Sigmoid colon (tissue), 7 donors: ENCODE data around the gene AXL. TPM values are rescaled to one million over a fixed set of nuclear protein-coding genes. Genes with fewer than 3 reads are reported as not detected.

ENCODE experiments used
- DNase-seq: peaks from one replicate; pipeline ENCODE4 v3.0.0-alpha.2; 2019
- H3K27ac ChIP-seq, 4 donors: fragments of 200-600 bp; sonication (generic); one replicate each; pipeline ENCODE4 v1.5.1; 2016 to 2019; ENCODE audit warnings: mild to moderate bottlenecking in 1 of 4
- H3K27me3 ChIP-seq, 3 donors: fragments of 200-600 bp; sonication (generic); one replicate each; pipeline ENCODE4 v1.5.1; 2019; ENCODE audit warnings: mild to moderate bottlenecking in 1 of 3
- H3K36me3 ChIP-seq, 4 donors: fragments of 200-600 bp; sonication (generic); one replicate each; pipeline ENCODE4 v1.5.1; 2016 to 2019
- H3K4me1 ChIP-seq, 4 donors: fragments of 200-600 bp; sonication (generic); one replicate each; pipeline ENCODE4 v1.5.1; 2017 to 2019
- H3K4me3 ChIP-seq, 4 donors: fragments of 200-600 bp; sonication (generic); one replicate each; pipeline ENCODE4 v1.5.1; 2017 to 2019; ENCODE audit warnings: mild to moderate bottlenecking in 2 of 4, moderate library complexity in 1 of 4
- H3K9me3 ChIP-seq, 4 donors: fragments of 200-600 bp in 3 of 4; sonication (generic) in 3 of 4; one replicate each; pipeline versions ENCODE4 v1.5.1 to v1.6.1; 2013 to 2019
- EP300 ChIP-seq, 4 donors: sonication (generic); formaldehyde crosslinking; IDR thresholded peaks; one replicate each; pipeline ENCODE4 v1.6.1; 2017; ENCODE audit warnings: antibody characterized with exemption in 4 of 4
- POLR2A ChIP-seq, 2 donors: fragments of 450-650 bp; IDR thresholded peaks; one replicate each; pipeline ENCODE4 v1.6.1; 2016; ENCODE audit warnings: antibody characterized with exemption in 2 of 2, mild to moderate bottlenecking in 2 of 2, moderate library complexity in 2 of 2
- POLR2AphosphoS5 ChIP-seq, 4 donors: sonication (generic); formaldehyde crosslinking; IDR thresholded peaks; one replicate each; pipeline ENCODE4 v1.6.1; 2017; ENCODE audit warnings: antibody characterized with exemption in 4 of 4
- WGBS, 2 donors: extraction: QIAGEN DNeasy Blood & Tissue Kit; methylation state at CpG; one replicate each; pipeline ENCODE4 v1.1.7; 2013; 5-methylcytosine and 5-hydroxymethylcytosine counted together
- intact Hi-C: fragments of 100-400 bp; cut with DNase I; formaldehyde crosslinking; loops from one replicate; pipeline ENCODE4 v1.15.1; 2023
- polyA plus RNA-seq, 3 donors: library from polyadenylated mRNA; stranded (reverse); fragments of 200-250 nt; gene quantifications; one replicate each; pipeline ENCODE4 v1.2.3, GENCODE V29; 2013
- total RNA-seq, 4 donors: library from RNA; depleted of rRNA; stranded (reverse); fragments of >200 nt; gene quantifications; one replicate each; pipeline ENCODE4 v1.1.0, GENCODE V29; 2016
- TF ChIP-seq, protein P1 (sequence below), 4 experiments: fragments of 450-650 bp in 3 of 4; fragments of 200-600 bp in 1 of 4; IDR thresholded peaks; one replicate each; pipeline ENCODE4 v1.5.1; 2016 to 2019; ENCODE audit warnings: antibody characterized with exemption in 4 of 4, mild to moderate bottlenecking in 3 of 4, moderate library complexity in 2 of 4
- donor health status: healthy with polysubstance abuse.
- donor health status: Bipolar disorder and iron deficiency.
- donor health status: healthy.

The AXL gene
- total and polyA plus RNA-seq, 7 donors, result 5.4 to 108 (median 85.9) TPM

DNA sequence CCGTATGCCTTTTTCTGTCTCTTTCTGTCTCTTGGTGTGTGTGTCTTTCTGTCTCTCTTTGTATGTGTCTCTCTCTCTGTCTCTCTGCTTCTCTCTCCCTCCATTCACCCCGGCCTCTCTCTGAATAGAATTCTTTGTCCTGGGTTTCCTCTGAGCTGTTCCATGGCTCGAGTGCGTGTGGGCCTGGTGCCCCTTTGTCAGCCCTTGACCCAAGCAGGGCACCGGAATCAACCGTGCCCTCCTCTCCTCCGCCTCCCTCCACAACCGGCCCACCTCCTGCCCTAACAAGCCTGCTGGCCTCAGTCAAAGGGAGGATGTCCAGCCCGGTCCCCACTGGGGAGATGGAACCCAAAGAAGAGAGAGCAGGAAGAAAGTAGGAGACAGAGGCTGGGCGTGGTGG is 3.2 kb downstream of the AXL start:
- H3K27me3 ChIP-seq, result no peaks in the 10 kb centered on the region
- H3K36me3 ChIP-seq, result peaks cover 0 to 15% (median 4%) of the 10 kb centered on the region in 4 donors
- H3K4me1 ChIP-seq, result peaks cover 0 to 71% (median 63%) of the 10 kb centered on the region in 4 donors
- intact Hi-C loops, result no loop called here
- WGBS, 2 donors, result 75 to 86% methylated on average over 10 of the region's 10 CpGs
- peak overlapping the region; percentile 91 to 98 (median 94) for H3K27ac ChIP-seq
- no peak for DNase-seq
- H3K4me3 ChIP-seq, result no peak overlapping the region
- no peak for TF ChIP-seq POLR2A (IDR thresholded peaks at IDR 0.05)
- TF ChIP-seq, protein P1, sequence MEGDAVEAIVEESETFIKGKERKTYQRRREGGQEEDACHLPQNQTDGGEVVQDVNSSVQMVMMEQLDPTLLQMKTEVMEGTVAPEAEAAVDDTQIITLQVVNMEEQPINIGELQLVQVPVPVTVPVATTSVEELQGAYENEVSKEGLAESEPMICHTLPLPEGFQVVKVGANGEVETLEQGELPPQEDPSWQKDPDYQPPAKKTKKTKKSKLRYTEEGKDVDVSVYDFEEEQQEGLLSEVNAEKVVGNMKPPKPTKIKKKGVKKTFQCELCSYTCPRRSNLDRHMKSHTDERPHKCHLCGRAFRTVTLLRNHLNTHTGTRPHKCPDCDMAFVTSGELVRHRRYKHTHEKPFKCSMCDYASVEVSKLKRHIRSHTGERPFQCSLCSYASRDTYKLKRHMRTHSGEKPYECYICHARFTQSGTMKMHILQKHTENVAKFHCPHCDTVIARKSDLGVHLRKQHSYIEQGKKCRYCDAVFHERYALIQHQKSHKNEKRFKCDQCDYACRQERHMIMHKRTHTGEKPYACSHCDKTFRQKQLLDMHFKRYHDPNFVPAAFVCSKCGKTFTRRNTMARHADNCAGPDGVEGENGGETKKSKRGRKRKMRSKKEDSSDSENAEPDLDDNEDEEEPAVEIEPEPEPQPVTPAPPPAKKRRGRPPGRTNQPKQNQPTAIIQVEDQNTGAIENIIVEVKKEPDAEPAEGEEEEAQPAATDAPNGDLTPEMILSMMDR (IDR thresholded peaks at IDR 0.05), result no peak
- TF ChIP-seq POLR2AphosphoS5 (IDR thresholded peaks at IDR 0.05), result no peak
- TF ChIP-seq EP300 (IDR thresholded peaks at IDR 0.05), result no peak
- no peaks in the 10 kb centered on the region for H3K9me3 ChIP-seq

DNA sequence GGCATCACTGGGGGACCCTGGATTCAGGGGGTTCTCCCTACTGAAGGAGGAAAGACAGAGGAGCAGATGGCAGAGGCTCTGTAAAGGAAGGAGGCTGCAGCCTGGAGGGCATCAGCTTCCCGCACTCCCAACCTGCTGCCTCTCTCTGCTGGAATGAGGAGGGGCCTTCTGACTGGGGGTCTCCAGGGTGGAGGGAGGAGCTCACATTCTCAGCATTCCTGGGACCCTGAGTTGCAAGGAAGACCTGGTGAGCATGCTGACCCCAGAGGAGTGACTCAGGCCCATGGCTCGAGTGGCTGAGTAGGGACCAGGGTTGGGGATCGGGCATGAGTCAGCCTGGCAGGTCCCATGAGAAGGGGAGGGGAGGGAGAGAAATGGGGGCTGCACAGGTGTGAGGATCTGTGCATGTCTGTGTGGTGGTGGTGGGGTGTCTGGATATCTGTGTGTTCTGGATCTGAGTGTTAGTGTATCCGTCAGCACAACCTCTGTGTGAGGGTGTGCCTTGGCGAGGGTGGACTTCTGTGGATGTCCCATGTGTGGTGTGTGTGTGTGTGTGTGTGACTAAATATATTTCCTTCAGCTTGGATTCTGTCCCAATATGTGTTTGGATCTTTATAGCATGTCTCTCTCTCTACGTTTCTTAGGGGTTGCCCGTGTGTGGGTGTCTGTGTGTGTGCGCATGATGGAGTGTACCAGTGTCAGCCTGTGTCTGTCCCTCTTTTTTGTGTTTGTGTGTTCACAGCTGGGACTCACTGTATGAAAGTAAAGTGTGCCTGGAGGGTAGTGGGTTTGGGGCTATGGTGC is 4.6 kb downstream of the AXL start:
- peaks cover 0 to 15% (median 4%) of the 10 kb centered on the region in 4 donors for H3K36me3 ChIP-seq
- intact Hi-C loops, result no loop called here
- WGBS, 2 donors, result 67 to 70% methylated on average over 8 of the region's 8 CpGs
- H3K27ac ChIP-seq, result peak overlapping the region; percentile 92 to 98 (median 96)
- peaks cover 0 to 69% (median 55%) of the 10 kb centered on the region in 4 donors for H3K4me1 ChIP-seq
- peak; percentile 72 for DNase-seq
- H3K4me3 ChIP-seq, result peak overlapping the region in 1 of 4 donors; percentile 1
- H3K27me3 ChIP-seq, result no peaks in the 10 kb centered on the region
- H3K9me3 ChIP-seq, result no peaks in the 10 kb centered on the region
- TF ChIP-seq POLR2A (IDR thresholded peaks at IDR 0.05) (no peak), POLR2AphosphoS5 (IDR thresholded peaks at IDR 0.05) (peak in 1 of 4 donors; percentile 42)

DNA sequence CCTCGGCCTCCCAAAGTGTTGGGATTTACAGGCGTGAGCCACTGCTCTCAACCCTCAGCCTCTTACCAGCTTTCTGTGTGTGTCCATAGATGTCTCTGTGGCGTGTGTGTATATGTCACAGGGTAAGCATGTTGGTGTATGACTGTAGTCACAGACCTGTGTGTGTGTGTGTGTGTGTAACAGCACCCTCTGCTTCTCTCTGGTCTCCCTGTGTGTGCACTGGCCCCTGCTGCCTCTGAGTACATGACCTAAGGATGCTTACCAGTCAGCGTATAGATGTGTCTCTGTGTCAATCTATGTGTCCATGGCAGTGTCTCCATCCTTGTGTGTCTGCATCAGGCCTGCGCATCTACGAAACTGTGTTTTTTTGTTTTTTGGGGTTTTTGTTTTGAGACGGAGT is 5.6 kb downstream of the AXL start:
- no peaks in the 10 kb centered on the region for H3K9me3 ChIP-seq
- TF ChIP-seq POLR2A (IDR thresholded peaks at IDR 0.05), result no peak
- no peak for TF ChIP-seq EP300 (IDR thresholded peaks at IDR 0.05)
- TF ChIP-seq POLR2AphosphoS5 (IDR thresholded peaks at IDR 0.05), result no peak
- TF ChIP-seq, protein P1 (IDR thresholded peaks at IDR 0.05), result no peak
- intact Hi-C loops, result no loop called here
- H3K27ac ChIP-seq, result peak overlapping the region; percentile 92 to 98 (median 96)
- DNase-seq, result no peak
- H3K4me1 ChIP-seq, result peaks cover 0 to 73% (median 59%) of the 10 kb centered on the region in 4 donors
- H3K27me3 ChIP-seq, result no peaks in the 10 kb centered on the region
- no peak overlapping the region for H3K4me3 ChIP-seq
- WGBS, 2 donors, result 91 to 92% methylated on average over 7 of the region's 7 CpGs
- H3K36me3 ChIP-seq, result peaks cover 0 to 15% (median 4%) of the 10 kb centered on the region in 4 donors

DNA sequence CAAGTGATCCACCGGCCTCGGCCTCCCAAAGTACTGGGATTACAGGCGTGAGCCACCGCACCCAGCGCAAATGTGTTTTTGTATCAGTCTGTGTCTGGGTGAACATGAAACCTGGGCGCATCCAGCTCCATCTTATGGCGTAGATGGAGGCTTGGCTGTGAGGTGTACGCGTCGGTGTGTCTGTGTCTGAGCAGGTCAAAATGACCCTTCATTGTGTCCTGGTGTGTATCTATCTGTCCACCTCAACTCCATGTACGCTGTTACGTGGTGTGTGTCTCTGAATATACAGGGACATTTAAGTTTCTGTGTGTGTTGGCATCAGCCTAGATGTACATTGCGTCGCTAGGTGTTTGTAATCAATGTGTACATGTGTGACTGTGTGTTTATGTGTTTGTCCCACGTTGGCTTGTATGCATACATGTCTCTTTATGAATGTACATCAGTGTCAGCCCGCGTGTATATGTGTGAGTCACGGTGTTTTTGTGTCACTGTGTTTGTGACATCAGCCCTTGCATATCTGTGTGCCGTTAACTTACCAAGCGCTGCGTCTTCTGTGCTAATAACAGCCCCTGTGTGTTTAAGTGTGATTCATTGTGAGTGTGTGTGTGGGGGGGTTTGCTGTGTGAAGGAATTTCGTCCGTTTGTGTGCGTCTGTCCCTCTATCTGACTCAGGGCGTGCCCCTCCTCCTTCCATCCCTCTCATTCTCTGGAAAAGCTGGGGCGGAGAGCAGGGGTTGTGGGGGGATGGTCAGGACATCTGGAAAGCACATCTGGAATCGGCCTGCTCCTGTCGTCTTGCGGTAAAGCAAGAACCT is 6.4 kb downstream of the AXL start:
- H3K9me3 ChIP-seq, result no peaks in the 10 kb centered on the region
- TF ChIP-seq POLR2AphosphoS5 (IDR thresholded peaks at IDR 0.05), result peak in 2 of 4 donors; percentile 13 to 67
- TF ChIP-seq POLR2A (IDR thresholded peaks at IDR 0.05), result no peak
- TF ChIP-seq EP300 (IDR thresholded peaks at IDR 0.05), result peak in 2 of 4 donors; percentile 5 to 8
- TF ChIP-seq, protein P1 (IDR thresholded peaks at IDR 0.05), result no peak
- peaks cover 0 to 76% (median 56%) of the 10 kb centered on the region in 4 donors for H3K4me1 ChIP-seq
- intact Hi-C loops, result loop anchor here (2.0 kb wide), 1 partner anchor 35 kb away; no protein-coding TSS in a partner anchor
- 48 to 57% methylated on average over 29 of the region's 29 CpGs for WGBS, 2 donors
- peak; percentile 89 for DNase-seq
- peaks cover 0 to 15% (median 4%) of the 10 kb centered on the region in 4 donors for H3K36me3 ChIP-seq
- no peaks in the 10 kb centered on the region for H3K27me3 ChIP-seq
- peak overlapping the region; percentile 37 to 59 (median 52) for H3K4me3 ChIP-seq
- H3K27ac ChIP-seq, result peak overlapping the region; percentile 92 to 98 (median 96)
